GM19438 (cell line): ENCODE data around the gene MSANTD2.

Experiments
- ATAC-seq: cut with Tn5 transposase; IDR thresholded peaks from one replicate; pipeline ENCODE4 v1.9.1; 2021; ENCODE audit warnings: low read depth; ENCODE audit not compliant: unreplicated experiment

Gene MSANTD2

GRCh38 chr11:124739479-124740276, 60.5 kb downstream of the MSANTD2 start, which contains the start of gene NRGN:
Gene NRGN (plus strand): TSS chr11:124739942. CDS start chr11:124740085, 143 bp downstream.
- peak; percentile 96 for ATAC-seq

- ATAC-seq = no peak
Measured at GRCh38 chr11:124738713-124739478, 61.3 kb downstream of the MSANTD2 start.

- no peak for ATAC-seq
Measured at GRCh38 chr11:124737638-124738305, 62.4 kb downstream of the MSANTD2 start.

GRCh38 chr11:124736736-124737135, 63.5 kb downstream of the MSANTD2 start:
- no peak for ATAC-seq

- no peak for ATAC-seq
Measured at GRCh38 chr11:124732230-124732629, 68.0 kb downstream of the MSANTD2 start.

- ATAC-seq = no peak
Measured at GRCh38 chr11:124729571-124729970, 70.6 kb downstream of the MSANTD2 start.

GRCh38 chr11:124728134-124728533, 72.1 kb downstream of the MSANTD2 start:
- ATAC-seq = no peak

- ATAC-seq = no peak
Measured at GRCh38 chr11:124727474-124727873, 72.7 kb downstream of the MSANTD2 start.

GRCh38 chr11:124725719-124726105, 74.5 kb downstream of the MSANTD2 start:
- peak; percentile 10 for ATAC-seq

GRCh38 chr11:124724979-124725718, 75.1 kb downstream of the MSANTD2 start:
- peak; percentile 95 for ATAC-seq

- ATAC-seq = no peak
Measured at GRCh38 chr11:124722176-124722575, 78.0 kb downstream of the MSANTD2 start.

GRCh38 chr11:124719534-124719933, 80.7 kb downstream of the MSANTD2 start:
- no peak for ATAC-seq

- ATAC-seq = no peak
Measured at GRCh38 chr11:124718801-124719200, 81.4 kb downstream of the MSANTD2 start.

- peak; percentile 47 for ATAC-seq
Measured at GRCh38 chr11:124717786-124718651, 82.2 kb downstream of the MSANTD2 start.

GRCh38 chr11:124717421-124717785, 82.8 kb downstream of the MSANTD2 start:
- peak; percentile 54 for ATAC-seq

- ATAC-seq = no peak
Measured at GRCh38 chr11:124716591-124716990, 83.6 kb downstream of the MSANTD2 start.
